DND-41 (cell line): ENCODE results near the gene LTBP3.

ENCODE experiments used
- ATAC-seq: fragments of 200-7000 bp; cut with Tn5 transposase; 3 replicates; pipeline ENCODE4 v1.9.1; 2021; ENCODE audit warnings: low read depth; ENCODE audit not compliant: insufficient read depth
- DNase-seq: peaks from one replicate; pipeline ENCODE4 v3.0.0-alpha.2; 2020
- H2AFZ ChIP-seq: 2 replicates; pipeline ENCODE4 v1.6.0; 2012; ENCODE audit warnings: low read depth, low read length
- H3K27ac ChIP-seq: 2 replicates; pipeline ENCODE4 v1.5.1; 2012; ENCODE audit warnings: low read length, inconsistent platforms
- H3K27me3 ChIP-seq: fragments of 200-600 bp; sonication (generic); 2 replicates; pipeline ENCODE4 v1.6.0; 2012; ENCODE audit warnings: low read length, mild to moderate bottlenecking, inconsistent platforms; ENCODE audit not compliant: insufficient read depth, poor library complexity
- H3K36me3 ChIP-seq: 2 replicates; pipeline ENCODE4 v1.5.1; 2012; ENCODE audit warnings: low read length, inconsistent platforms; ENCODE audit not compliant: insufficient read depth
- H3K4me1 ChIP-seq: 2 replicates; pipeline ENCODE4 v1.5.1; 2012; ENCODE audit warnings: mild to moderate bottlenecking, low read length; ENCODE audit not compliant: insufficient read depth
- H3K4me2 ChIP-seq: 2 replicates; pipeline ENCODE4 v1.6.0; 2012; ENCODE audit warnings: mild to moderate bottlenecking, moderate library complexity, low read length, inconsistent platforms; ENCODE audit not compliant: insufficient read depth
- H3K4me3 ChIP-seq, 2 experiments: fragments of 200-600 bp in 1 of 2; shearing (Covaris generic) in 1 of 2; 2 replicates each; pipeline ENCODE4 v1.5.1; 2012 to 2016; ENCODE audit warnings: inconsistent platforms in 2 of 2, low read length in 2 of 2, mild to moderate bottlenecking in 2 of 2, low read depth in 1 of 2, moderate library complexity in 1 of 2
- H3K79me2 ChIP-seq: 2 replicates; pipeline ENCODE4 v1.6.0; 2012; ENCODE audit warnings: low read length, inconsistent platforms; ENCODE audit not compliant: insufficient read depth
- H3K9ac ChIP-seq: 2 replicates; pipeline ENCODE4 v1.6.0; 2012; ENCODE audit warnings: low read depth, mild to moderate bottlenecking, inconsistent platforms, low read length, moderate library complexity
- H3K9me3 ChIP-seq: 2 replicates; pipeline ENCODE4 v1.5.1; 2012; ENCODE audit warnings: low read length, moderate library complexity, mild to moderate bottlenecking, inconsistent platforms; ENCODE audit not compliant: insufficient read depth, severe bottlenecking
- H4K20me1 ChIP-seq: 2 replicates; pipeline ENCODE4 v1.6.0; 2012; ENCODE audit warnings: low read length; ENCODE audit not compliant: insufficient read depth
- CTCF ChIP-seq: IDR thresholded peaks from 2 replicates; pipeline ENCODE4 v1.5.1; 2012; ENCODE audit warnings: borderline replicate concordance, low read length, moderate library complexity, mild to moderate bottlenecking; ENCODE audit not compliant: poor library complexity, severe bottlenecking; ENCODE audit errors: extremely low read depth
- EZH2 ChIP-seq: IDR thresholded peaks from 3 replicates; pipeline ENCODE4 v1.6.1; 2012; ENCODE audit warnings: borderline replicate concordance, low read depth, mild to moderate bottlenecking, moderate library complexity, low read length, inconsistent platforms; ENCODE audit not compliant: severe bottlenecking

Gene LTBP3

GRCh38 chr11:65563601-65564000, 5.4 kb upstream of the LTBP3 start:
- Histone ChIP-seq H3K4me2 (no peak overlapping the region), H3K36me3 (peaks cover 11% of the 10 kb centered on the region), H4K20me1 (peaks cover 5% of the 10 kb centered on the region; the same call in 1 of the 2 replicates), H2AFZ (no peak overlapping the region), H3K27ac (no peak overlapping the region), H3K4me3 (no peak overlapping the region), H3K27me3 (peaks cover 14% of the 10 kb centered on the region), H3K79me2 (peaks cover 16% of the 10 kb centered on the region), H3K4me1 (peaks cover 18% of the 10 kb centered on the region), H3K9me3 (no peaks in the 10 kb centered on the region), H3K9ac (no peak overlapping the region)
- DNase-seq (no peak), ATAC-seq (no peak)
- TF ChIP-seq EZH2 (no peak), CTCF (no peak)

DNA sequence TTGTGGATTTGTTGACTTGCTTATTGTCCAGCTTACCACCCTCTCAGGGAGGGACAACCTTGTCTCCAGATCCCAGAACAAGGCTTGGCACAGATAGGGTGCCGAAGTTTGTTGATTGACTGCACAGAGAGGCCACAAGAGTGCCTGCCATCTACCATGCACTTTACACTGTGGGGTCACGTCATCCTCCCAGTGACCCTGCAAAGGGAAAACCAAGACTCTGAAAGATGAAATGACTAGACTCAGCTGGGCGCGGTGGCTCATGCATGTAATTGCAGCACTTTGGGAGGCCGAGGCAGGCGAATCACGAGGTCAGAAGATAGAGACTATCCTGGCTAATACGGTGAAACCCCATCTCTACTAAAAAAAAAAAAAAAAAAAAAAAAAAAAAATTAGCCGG, 4.6 kb upstream of the LTBP3 start:
- no peak for ATAC-seq

DNA sequence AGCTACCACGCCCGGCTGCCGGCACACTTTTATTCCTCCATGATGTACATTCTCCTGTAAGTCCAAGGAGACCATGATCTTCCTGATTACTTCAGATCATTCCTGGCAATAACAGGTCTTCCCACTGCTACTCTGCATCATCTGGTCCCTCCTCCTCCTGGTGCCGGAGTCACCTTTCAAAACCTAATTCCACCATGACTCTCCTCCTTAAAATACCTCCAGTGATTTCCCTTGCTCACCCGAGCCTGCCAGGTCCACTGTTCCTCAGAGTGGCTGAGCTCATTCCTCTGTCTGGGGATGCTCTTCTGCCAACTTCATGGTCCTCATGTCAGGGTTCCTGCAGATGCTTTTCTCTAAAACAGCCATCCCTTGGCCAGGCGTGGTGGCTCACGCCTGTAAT, 3.9 kb upstream of the LTBP3 start:
- TF ChIP-seq CTCF (no peak), EZH2 (no peak)
- no peak overlapping the region for H3K4me2 ChIP-seq
- H3K9me3 ChIP-seq = no peaks in the 10 kb centered on the region

More for the DNA sequence above, 4.6 kb upstream of the LTBP3 start:
- TF ChIP-seq EZH2 = no peak
- TF ChIP-seq CTCF = no peak
- Histone ChIP-seq H2AFZ (no peak overlapping the region), H3K36me3 (0 out of 2 replicates have a peak, but pooled peaks cover 6% of the 10 kb centered on the region), H3K4me2 (no peak overlapping the region), H3K4me3 (no peak overlapping the region), H3K27me3 (peaks cover 21% of the 10 kb centered on the region), H3K4me1 (peaks cover 17% of the 10 kb centered on the region), H4K20me1 (peaks cover 5% of the 10 kb centered on the region; the same call in 1 of the 2 replicates), H3K27ac (no peak overlapping the region), H3K9me3 (no peaks in the 10 kb centered on the region), H3K9ac (no peak overlapping the region), H3K79me2 (peaks cover 8% of the 10 kb centered on the region)
- DNase-seq = no peak

More for the DNA sequence above, 3.9 kb upstream of the LTBP3 start:
- Histone ChIP-seq H2AFZ (no peak overlapping the region), H3K79me2 (peaks cover 5% of the 10 kb centered on the region), H3K27me3 (peaks cover 26% of the 10 kb centered on the region), H3K36me3 (0 out of 2 replicates have a peak, but pooled peaks cover 5% of the 10 kb centered on the region), H3K9ac (no peak overlapping the region), H3K4me1 (peaks cover 17% of the 10 kb centered on the region), H3K27ac (no peak overlapping the region), H3K4me3 (no peak overlapping the region), H4K20me1 (peaks cover 5% of the 10 kb centered on the region; the same call in 1 of the 2 replicates)
- DNase-seq = no peak
- no peak for ATAC-seq
